Adipocyte (in vitro differentiated cells): ENCODE data around the gene FADS1.

Experiments
- DNase-seq: peaks from one replicate; pipeline ENCODE4 v3.0.0-alpha.2; 2015; ENCODE audit warnings: low read depth
- H3K27me3 ChIP-seq: replicated peaks from 2 replicates; pipeline ENCODE4 v1.7.0; 2013; ENCODE audit warnings: mild to moderate bottlenecking, low read length, moderate library complexity; ENCODE audit not compliant: control insufficient read depth, insufficient read depth
- H3K36me3 ChIP-seq: 2 replicates; pipeline ENCODE4 v1.7.0; 2013; ENCODE audit warnings: low read length, mild to moderate bottlenecking, moderate library complexity; ENCODE audit not compliant: control insufficient read depth, insufficient read depth, severe bottlenecking
- H3K4me1 ChIP-seq: 2 replicates; pipeline ENCODE4 v1.7.0; 2013; ENCODE audit warnings: mild to moderate bottlenecking, low read length, moderate library complexity; ENCODE audit not compliant: control insufficient read depth, insufficient read depth
- H3K4me3 ChIP-seq: 2 replicates; pipeline ENCODE4 v1.7.0; 2013; ENCODE audit warnings: mild to moderate bottlenecking, low read length, moderate library complexity
- H3K9ac ChIP-seq: 2 replicates; pipeline ENCODE4 v1.7.0; 2013; ENCODE audit warnings: mild to moderate bottlenecking, low read length, moderate library complexity
- H3K9me3 ChIP-seq: 2 replicates; pipeline ENCODE4 v1.7.0; 2013; ENCODE audit warnings: mild to moderate bottlenecking, low read length, moderate library complexity; ENCODE audit not compliant: control insufficient read depth

Gene FADS1

GRCh38 chr11:61841636-61842527 is 25.1 kb upstream of the FADS1 start:
- Histone ChIP-seq H3K9ac (no peak overlapping the region), H3K4me3 (no peak overlapping the region), H3K9me3 (no peaks in the 10 kb centered on the region), H3K36me3 (peaks cover 92% of the 10 kb centered on the region), H3K4me1 (no peaks in the 10 kb centered on the region), H3K27me3 (no peaks in the 10 kb centered on the region)
- no peak for DNase-seq

- H3K36me3 ChIP-seq: peaks cover 82% of the 10 kb centered on the region
- H3K27me3 ChIP-seq: no peaks in the 10 kb centered on the region
- H3K9me3 ChIP-seq: no peaks in the 10 kb centered on the region
- no peak overlapping the region for H3K4me3 ChIP-seq
- H3K4me1 ChIP-seq: no peaks in the 10 kb centered on the region
- no peak overlapping the region for H3K9ac ChIP-seq
- DNase-seq: no peak
Measured at GRCh38 chr11:61840371-61840770, 23.6 kb upstream of the FADS1 start.

- Histone ChIP-seq H3K4me1 (peaks cover 4% of the 10 kb centered on the region), H3K9me3 (no peaks in the 10 kb centered on the region), H3K36me3 (peaks cover 76% of the 10 kb centered on the region), H3K27me3 (no peaks in the 10 kb centered on the region), H3K4me3 (no peak overlapping the region), H3K9ac (no peak overlapping the region)
- no peak for DNase-seq
Measured at GRCh38 chr11:61839742-61840141, 22.9 kb upstream of the FADS1 start.

- DNase-seq: no peak
- Histone ChIP-seq H3K4me1 (peaks cover 12% of the 10 kb centered on the region), H3K27me3 (no peaks in the 10 kb centered on the region), H3K4me3 (no peak overlapping the region), H3K9ac (no peak overlapping the region), H3K36me3 (peaks cover 69% of the 10 kb centered on the region), H3K9me3 (no peaks in the 10 kb centered on the region)
Measured at GRCh38 chr11:61838921-61839320, 22.1 kb upstream of the FADS1 start.

GRCh38 chr11:61838501-61838900 is 21.7 kb upstream of the FADS1 start:
- DNase-seq: no peak
- no peaks in the 10 kb centered on the region for H3K9me3 ChIP-seq
- peaks cover 70% of the 10 kb centered on the region for H3K36me3 ChIP-seq

GRCh38 chr11:61837411-61838005 is 20.7 kb upstream of the FADS1 start:
- H3K9me3 ChIP-seq: no peaks in the 10 kb centered on the region
- H3K4me1 ChIP-seq: peaks cover 17% of the 10 kb centered on the region
- no peaks in the 10 kb centered on the region for H3K27me3 ChIP-seq
- no peak overlapping the region for H3K9ac ChIP-seq
- no peak overlapping the region for H3K4me3 ChIP-seq
- H3K36me3 ChIP-seq: peaks cover 68% of the 10 kb centered on the region
- DNase-seq: no peak

More at GRCh38 chr11:61838501-61838900, 21.7 kb upstream of the FADS1 start:
- Histone ChIP-seq H3K4me1 (peaks cover 16% of the 10 kb centered on the region), H3K27me3 (no peaks in the 10 kb centered on the region), H3K9ac (no peak overlapping the region), H3K4me3 (no peak overlapping the region)

GRCh38 chr11:61836193-61836592 is 19.4 kb upstream of the FADS1 start:
- Histone ChIP-seq H3K36me3 (peaks cover 62% of the 10 kb centered on the region), H3K27me3 (no peaks in the 10 kb centered on the region), H3K4me3 (no peak overlapping the region)

GRCh38 chr11:61834278-61835048 is 17.7 kb upstream of the FADS1 start:
- Histone ChIP-seq H3K4me1 (peaks cover 44% of the 10 kb centered on the region), H3K27me3 (no peaks in the 10 kb centered on the region), H3K9ac (peak overlapping the region; percentile 77), H3K4me3 (no peak overlapping the region), H3K36me3 (peaks cover 45% of the 10 kb centered on the region), H3K9me3 (no peaks in the 10 kb centered on the region)
- peak; percentile 65 for DNase-seq

More at GRCh38 chr11:61836193-61836592, 19.4 kb upstream of the FADS1 start:
- H3K9ac ChIP-seq: no peak overlapping the region
- no peak for DNase-seq
- H3K9me3 ChIP-seq: no peaks in the 10 kb centered on the region
- H3K4me1 ChIP-seq: peaks cover 27% of the 10 kb centered on the region

GRCh38 chr11:61833926-61834277 is 17.1 kb upstream of the FADS1 start:
- Histone ChIP-seq H3K4me3 (no peak overlapping the region), H3K36me3 (peaks cover 41% of the 10 kb centered on the region), H3K4me1 (peaks cover 47% of the 10 kb centered on the region), H3K9ac (peak overlapping the region; percentile 71), H3K27me3 (no peaks in the 10 kb centered on the region), H3K9me3 (no peaks in the 10 kb centered on the region)
- DNase-seq: no peak

- Histone ChIP-seq H3K9ac (no peak overlapping the region), H3K27me3 (no peaks in the 10 kb centered on the region), H3K4me3 (no peak overlapping the region), H3K36me3 (peaks cover 36% of the 10 kb centered on the region), H3K9me3 (no peaks in the 10 kb centered on the region), H3K4me1 (peaks cover 47% of the 10 kb centered on the region)
- no peak for DNase-seq
Measured at GRCh38 chr11:61833471-61833870, 16.7 kb upstream of the FADS1 start.

GRCh38 chr11:61832754-61833153 is 16.0 kb upstream of the FADS1 start:
- DNase-seq: no peak
- Histone ChIP-seq H3K4me3 (no peak overlapping the region), H3K9ac (no peak overlapping the region), H3K4me1 (peaks cover 47% of the 10 kb centered on the region), H3K36me3 (peaks cover 29% of the 10 kb centered on the region), H3K27me3 (no peaks in the 10 kb centered on the region), H3K9me3 (no peaks in the 10 kb centered on the region)
